Ovary (tissue), 3 donors: Measurements from ENCODE around the gene SPTA1.

Experiments
- EP300 ChIP-seq: sonication (generic); formaldehyde crosslinking; IDR thresholded peaks from one replicate; pipeline ENCODE4 v1.6.1; 2017; ENCODE audit warnings: antibody characterized with exemption
- POLR2A ChIP-seq: fragments of 450-650 bp; IDR thresholded peaks from one replicate; pipeline ENCODE4 v1.6.1; 2017; ENCODE audit warnings: antibody characterized with exemption, mild to moderate bottlenecking, moderate library complexity
- TF ChIP-seq, protein P1 (sequence below), 3 donors: fragments of 450-650 bp in 2 of 3; fragments of 200-600 bp in 1 of 3; IDR thresholded peaks; one replicate each; pipeline versions ENCODE4 v1.5.1 to v1.8.0; 2016 to 2022; ENCODE audit warnings: antibody characterized with exemption in 3 of 3, mild to moderate bottlenecking in 1 of 3
- donor health status: DM: no; HTN: no; CAD: no.

DNA sequence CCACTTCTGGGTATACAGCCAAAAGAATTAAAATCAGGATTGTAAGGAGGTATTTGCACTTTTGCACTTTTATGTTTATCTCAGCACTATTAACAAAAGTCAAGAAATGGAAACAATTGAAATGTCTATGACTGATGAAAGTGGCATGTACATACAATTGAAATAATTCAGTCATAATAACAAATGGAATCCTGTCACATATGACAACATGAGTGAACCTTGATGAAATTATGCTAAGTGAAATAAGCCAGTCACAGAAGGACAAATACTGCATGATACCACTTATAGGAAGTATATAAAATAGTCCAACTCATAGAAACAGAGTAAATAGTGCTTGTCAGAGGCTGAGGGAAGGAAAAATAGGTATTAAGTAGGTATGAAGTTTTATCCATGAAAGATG lies 3.4 kb upstream of the SPTA1 start:
- TF ChIP-seq, protein P1, sequence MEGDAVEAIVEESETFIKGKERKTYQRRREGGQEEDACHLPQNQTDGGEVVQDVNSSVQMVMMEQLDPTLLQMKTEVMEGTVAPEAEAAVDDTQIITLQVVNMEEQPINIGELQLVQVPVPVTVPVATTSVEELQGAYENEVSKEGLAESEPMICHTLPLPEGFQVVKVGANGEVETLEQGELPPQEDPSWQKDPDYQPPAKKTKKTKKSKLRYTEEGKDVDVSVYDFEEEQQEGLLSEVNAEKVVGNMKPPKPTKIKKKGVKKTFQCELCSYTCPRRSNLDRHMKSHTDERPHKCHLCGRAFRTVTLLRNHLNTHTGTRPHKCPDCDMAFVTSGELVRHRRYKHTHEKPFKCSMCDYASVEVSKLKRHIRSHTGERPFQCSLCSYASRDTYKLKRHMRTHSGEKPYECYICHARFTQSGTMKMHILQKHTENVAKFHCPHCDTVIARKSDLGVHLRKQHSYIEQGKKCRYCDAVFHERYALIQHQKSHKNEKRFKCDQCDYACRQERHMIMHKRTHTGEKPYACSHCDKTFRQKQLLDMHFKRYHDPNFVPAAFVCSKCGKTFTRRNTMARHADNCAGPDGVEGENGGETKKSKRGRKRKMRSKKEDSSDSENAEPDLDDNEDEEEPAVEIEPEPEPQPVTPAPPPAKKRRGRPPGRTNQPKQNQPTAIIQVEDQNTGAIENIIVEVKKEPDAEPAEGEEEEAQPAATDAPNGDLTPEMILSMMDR (IDR thresholded peaks at IDR 0.05) = no peak
- TF ChIP-seq EP300 (no peak), POLR2A (no peak)
